Panc1 (cell line): ENCODE data around the gene COL4A1. TPM values are rescaled to one million over a fixed set of nuclear protein-coding genes. Genes with fewer than 3 reads are reported as not detected.

Experiments used
- ATAC-seq: fragments of 200-7000 bp; cut with Tn5 transposase; 2 replicates; pipeline ENCODE4 v1.9.1; 2020; ENCODE audit warnings: mild to moderate bottlenecking, moderate library complexity
- BruUV-seq: library from RNA; stranded (reverse); fragments of 400-500 nt; replicated peaks from 2 replicates; lab custom pipeline; 2021; lab: Mats Ljungman, UMichigan
- CTCF ChIA-PET: fragments of 300-600 bp; sonication (Branson Sonifier 250); formaldehyde crosslinking; loops from one replicate; lab custom pipeline; 2022; ENCODE audit warnings: antibody characterized with exemption; lab: Charles Lee
- POLR2A ChIA-PET: fragments of 300-600 bp; sonication (Branson Sonifier 250); formaldehyde crosslinking; loops from one replicate; lab custom pipeline; 2022; ENCODE audit warnings: antibody characterized with exemption; lab: Charles Lee
- DNase-seq: peaks from one replicate; pipeline ENCODE4 v3.0.0-alpha.2; 2010; ENCODE audit warnings: low read depth, low spot score
- H3K27ac ChIP-seq: 2 replicates; pipeline ENCODE4 v1.5.1; 2011; ENCODE audit warnings: mild to moderate bottlenecking, low read length, inconsistent platforms
- H3K27me3 ChIP-seq: fragments of 200-500 bp; sonication (Bioruptor generic); 2 replicates; pipeline ENCODE4 v1.6.0; 2014; ENCODE audit warnings: low read length, inconsistent platforms; ENCODE audit not compliant: control insufficient read depth, insufficient read depth
- H3K36me3 ChIP-seq: fragments of 200-500 bp; sonication (Bioruptor generic); 2 replicates; pipeline ENCODE4 v1.5.1; 2014; ENCODE audit warnings: inconsistent platforms, mild to moderate bottlenecking, low read length, moderate library complexity; ENCODE audit not compliant: control insufficient read depth, insufficient read depth
- H3K4me1 ChIP-seq: 2 replicates; pipeline ENCODE4 v1.5.1; 2011; ENCODE audit warnings: inconsistent platforms, mild to moderate bottlenecking, low read length, moderate library complexity; ENCODE audit not compliant: control insufficient read depth, insufficient read depth
- H3K4me3 ChIP-seq, 2 experiments: 2 replicates each; pipeline ENCODE4 v1.5.1; 2011 to 2012; ENCODE audit warnings: low read depth in 2 of 2, low read length in 2 of 2, mild to moderate bottlenecking in 2 of 2, inconsistent platforms in 1 of 2, moderate library complexity in 1 of 2
- H3K9me3 ChIP-seq: fragments of 200-500 bp; sonication (Bioruptor generic); 2 replicates; pipeline ENCODE4 v1.5.1; 2014; ENCODE audit warnings: low read depth, mild to moderate bottlenecking, inconsistent platforms, low read length, moderate library complexity; ENCODE audit not compliant: control insufficient read depth, insufficient read depth
- POLR2AphosphoS5 ChIP-seq: IDR thresholded peaks from 2 replicates; pipeline ENCODE4 v1.6.1; 2012; ENCODE audit warnings: mild to moderate bottlenecking, low read depth, low read length, moderate library complexity
- SIN3A ChIP-seq: IDR thresholded peaks from 2 replicates; pipeline ENCODE4 v1.6.1; 2012; ENCODE audit warnings: low read depth, mild to moderate bottlenecking, low read length, moderate library complexity, borderline replicate concordance; ENCODE audit not compliant: insufficient read depth
- TCF7L2 ChIP-seq: IDR thresholded peaks from 2 replicates; pipeline ENCODE4 v1.6.1; 2011; ENCODE audit warnings: mild to moderate bottlenecking, low read depth, low read length, inconsistent platforms
- in situ Hi-C: cut with HindIII; loops from 2 replicates; pipeline ENCODE4 v1.10.0; 2016; ENCODE audit warnings: low sequenced_read_pairs, low pct_unique_long_range_greater_than_20kb
- intact Hi-C: fragments of 100-400 bp; cut with micrococcal nuclease; formaldehyde crosslinking; loops from one replicate; pipeline ENCODE4 v1.10.0; 2022; ENCODE audit not compliant: unreplicated experiment
- total RNA-seq: library from RNA; stranded (reverse); gene quantifications from one replicate; pipeline ENCODE4 v1.2.1, GENCODE V29; 2021; ENCODE audit not compliant: unreplicated experiment
- TF ChIP-seq, protein P1 (sequence below): fragments of 450-650 bp; IDR thresholded peaks from 2 replicates; pipeline ENCODE4 v1.5.1; 2017; ENCODE audit warnings: mild to moderate bottlenecking
- TF ChIP-seq, protein P2 (sequence below), 2 experiments: IDR thresholded peaks; 2 replicates each; pipeline ENCODE4 v1.6.1; 2011 to 2012; ENCODE audit warnings: low read depth in 2 of 2, control low read depth in 1 of 2, low read length in 1 of 2, mild to moderate bottlenecking in 1 of 2, moderate library complexity in 1 of 2; ENCODE audit not compliant: insufficient read depth in 1 of 2

The COL4A1 gene
- total RNA-seq, 1 experiment from 2014 or later: 1.1 TPM

GRCh38 chr13:110276553-110276950, 30.4 kb downstream of the COL4A1 start:
- Histone ChIP-seq H3K4me1 (no peaks in the 10 kb centered on the region), H3K4me3 (no peak overlapping the region), H3K36me3 (no peaks in the 10 kb centered on the region), H3K9me3 (no peaks in the 10 kb centered on the region), H3K27me3 (peaks cover 2% of the 10 kb centered on the region; the same call in 1 of the 2 replicates), H3K27ac (no peak overlapping the region)
- in situ Hi-C loops (no loop called here), intact Hi-C loops (no loop called here)
- TF ChIP-seq POLR2AphosphoS5: no peak
- TF ChIP-seq TCF7L2: no peak
- TF ChIP-seq, protein P1, sequence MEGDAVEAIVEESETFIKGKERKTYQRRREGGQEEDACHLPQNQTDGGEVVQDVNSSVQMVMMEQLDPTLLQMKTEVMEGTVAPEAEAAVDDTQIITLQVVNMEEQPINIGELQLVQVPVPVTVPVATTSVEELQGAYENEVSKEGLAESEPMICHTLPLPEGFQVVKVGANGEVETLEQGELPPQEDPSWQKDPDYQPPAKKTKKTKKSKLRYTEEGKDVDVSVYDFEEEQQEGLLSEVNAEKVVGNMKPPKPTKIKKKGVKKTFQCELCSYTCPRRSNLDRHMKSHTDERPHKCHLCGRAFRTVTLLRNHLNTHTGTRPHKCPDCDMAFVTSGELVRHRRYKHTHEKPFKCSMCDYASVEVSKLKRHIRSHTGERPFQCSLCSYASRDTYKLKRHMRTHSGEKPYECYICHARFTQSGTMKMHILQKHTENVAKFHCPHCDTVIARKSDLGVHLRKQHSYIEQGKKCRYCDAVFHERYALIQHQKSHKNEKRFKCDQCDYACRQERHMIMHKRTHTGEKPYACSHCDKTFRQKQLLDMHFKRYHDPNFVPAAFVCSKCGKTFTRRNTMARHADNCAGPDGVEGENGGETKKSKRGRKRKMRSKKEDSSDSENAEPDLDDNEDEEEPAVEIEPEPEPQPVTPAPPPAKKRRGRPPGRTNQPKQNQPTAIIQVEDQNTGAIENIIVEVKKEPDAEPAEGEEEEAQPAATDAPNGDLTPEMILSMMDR: no peak
- TF ChIP-seq SIN3A: no peak
- TF ChIP-seq, protein P2, sequence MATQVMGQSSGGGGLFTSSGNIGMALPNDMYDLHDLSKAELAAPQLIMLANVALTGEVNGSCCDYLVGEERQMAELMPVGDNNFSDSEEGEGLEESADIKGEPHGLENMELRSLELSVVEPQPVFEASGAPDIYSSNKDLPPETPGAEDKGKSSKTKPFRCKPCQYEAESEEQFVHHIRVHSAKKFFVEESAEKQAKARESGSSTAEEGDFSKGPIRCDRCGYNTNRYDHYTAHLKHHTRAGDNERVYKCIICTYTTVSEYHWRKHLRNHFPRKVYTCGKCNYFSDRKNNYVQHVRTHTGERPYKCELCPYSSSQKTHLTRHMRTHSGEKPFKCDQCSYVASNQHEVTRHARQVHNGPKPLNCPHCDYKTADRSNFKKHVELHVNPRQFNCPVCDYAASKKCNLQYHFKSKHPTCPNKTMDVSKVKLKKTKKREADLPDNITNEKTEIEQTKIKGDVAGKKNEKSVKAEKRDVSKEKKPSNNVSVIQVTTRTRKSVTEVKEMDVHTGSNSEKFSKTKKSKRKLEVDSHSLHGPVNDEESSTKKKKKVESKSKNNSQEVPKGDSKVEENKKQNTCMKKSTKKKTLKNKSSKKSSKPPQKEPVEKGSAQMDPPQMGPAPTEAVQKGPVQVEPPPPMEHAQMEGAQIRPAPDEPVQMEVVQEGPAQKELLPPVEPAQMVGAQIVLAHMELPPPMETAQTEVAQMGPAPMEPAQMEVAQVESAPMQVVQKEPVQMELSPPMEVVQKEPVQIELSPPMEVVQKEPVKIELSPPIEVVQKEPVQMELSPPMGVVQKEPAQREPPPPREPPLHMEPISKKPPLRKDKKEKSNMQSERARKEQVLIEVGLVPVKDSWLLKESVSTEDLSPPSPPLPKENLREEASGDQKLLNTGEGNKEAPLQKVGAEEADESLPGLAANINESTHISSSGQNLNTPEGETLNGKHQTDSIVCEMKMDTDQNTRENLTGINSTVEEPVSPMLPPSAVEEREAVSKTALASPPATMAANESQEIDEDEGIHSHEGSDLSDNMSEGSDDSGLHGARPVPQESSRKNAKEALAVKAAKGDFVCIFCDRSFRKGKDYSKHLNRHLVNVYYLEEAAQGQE (IDR thresholded peaks at IDR 0.05; ENCODE audit: insufficient read depth in 1 of 2, low read depth in 2 of 2, low read length in 1 of 2): no peak
- no TSS peak for BruUV-seq
- POLR2A ChIA-PET: no interaction called here
- CTCF ChIA-PET: no interaction called here
- DNase-seq: no peak
- no peak for ATAC-seq

DNA sequence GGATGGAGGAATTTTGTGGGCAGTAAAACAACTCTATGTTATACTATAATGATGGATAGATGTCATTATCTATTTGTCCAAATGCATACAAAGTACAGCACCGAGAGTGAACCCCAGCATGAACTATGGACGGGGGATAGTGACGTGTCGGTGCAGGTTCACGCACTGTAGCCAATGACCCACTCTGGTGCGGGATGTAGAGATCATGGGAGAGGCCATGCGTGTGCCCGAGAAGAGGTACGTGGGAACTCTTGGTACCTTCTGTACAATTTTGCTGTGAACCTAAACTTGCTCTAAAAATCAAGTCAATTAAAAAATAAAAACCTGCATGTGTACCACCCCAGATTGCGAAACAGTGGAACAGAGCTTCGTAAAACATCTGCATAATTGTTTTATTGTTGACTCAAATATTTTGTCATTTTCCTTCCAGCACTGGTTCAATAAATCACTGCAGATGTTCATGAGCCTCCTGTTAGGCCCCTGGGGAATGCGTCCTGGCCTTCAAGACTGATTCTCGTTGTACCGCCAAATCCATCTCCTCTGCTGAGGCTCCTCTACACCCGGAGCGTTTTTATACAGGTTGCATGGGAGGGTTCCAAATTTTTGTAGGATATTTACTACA, 30.9 kb downstream of the COL4A1 start:
- Histone ChIP-seq H3K4me1 (no peaks in the 10 kb centered on the region), H3K27ac (no peak overlapping the region), H3K4me3 (no peak overlapping the region), H3K27me3 (no peaks in the 10 kb centered on the region), H3K36me3 (no peaks in the 10 kb centered on the region), H3K9me3 (no peaks in the 10 kb centered on the region)
- ChIA-PET CTCF (no interaction called here), POLR2A (no interaction called here)
- ATAC-seq (no peak), DNase-seq (no peak)
- TF ChIP-seq, protein P1: no peak
- TF ChIP-seq TCF7L2: no peak
- TF ChIP-seq POLR2AphosphoS5: no peak
- in situ Hi-C loops (no loop called here), intact Hi-C loops (no loop called here)
- BruUV-seq: no TSS peak
